ENCODE results near the gene AGPAT1.

GRCh38 chr6:32176476-32177182 is 745 bp upstream of the AGPAT1 start:
- TF ChIP-seq CTCF (IDR thresholded peaks at IDR 0.05 in 4 of 5, conservative IDR thresholded peaks at IDR 0.05 in 1 of 5) = no peak
- no peak for TF ChIP-seq POLR2A (IDR thresholded peaks at IDR 0.05)
